NCI-H526 (cell line): Measurements from ENCODE around the gene MTFR2.
A peak's percentile ranks its signal among the peaks of the same experiment; 100 is the strongest.
"Not testable (repeated sequence)": the region's sequence is repeated elsewhere in the genome, so short reads cannot be mapped to it uniquely, and the experiment has no call there.

Experiments
- DNase-seq, 2 experiments: peaks; one replicate each; lab custom pipeline; 2025; lab: John Stamatoyannopoulos, UW

MTFR2 gene

GRCh38 chr6:136235233-136235564, 14.9 kb downstream of the MTFR2 start:
- peak; percentile 81 to 85 for DNase-seq

DNA sequence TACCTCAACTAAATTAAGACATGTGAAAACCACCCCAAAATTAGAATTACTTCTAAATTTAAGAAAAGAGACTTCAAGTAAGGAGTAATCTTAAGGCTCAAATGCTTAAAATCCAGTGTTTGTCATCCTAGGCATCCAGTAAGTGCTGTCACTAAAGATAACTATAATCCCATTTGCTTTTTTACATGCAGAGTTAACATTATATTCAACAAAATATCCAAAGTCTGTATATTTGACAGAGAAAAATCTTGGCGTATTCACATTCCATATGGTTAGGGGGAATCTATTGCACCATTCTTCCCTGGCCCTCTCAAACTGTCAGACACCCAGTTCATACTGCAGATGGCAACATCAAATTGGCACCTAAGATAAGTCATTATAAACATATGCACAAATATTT, 17.4 kb downstream of the MTFR2 start:
- DNase-seq, result no peak

- no peak for DNase-seq
These were observed 19.8 kb downstream of the MTFR2 start for GRCh38 chr6:136230219-136230853.

GRCh38 chr6:136228814-136229213, 21.3 kb downstream of the MTFR2 start:
- no peak for DNase-seq

GRCh38 chr6:136226674-136227377, 23.3 kb downstream of the MTFR2 start:
- no peak for DNase-seq

- DNase-seq, result peak; percentile 2 to 57
These were observed 24.0 kb downstream of the MTFR2 start for GRCh38 chr6:136226027-136226673.

DNA sequence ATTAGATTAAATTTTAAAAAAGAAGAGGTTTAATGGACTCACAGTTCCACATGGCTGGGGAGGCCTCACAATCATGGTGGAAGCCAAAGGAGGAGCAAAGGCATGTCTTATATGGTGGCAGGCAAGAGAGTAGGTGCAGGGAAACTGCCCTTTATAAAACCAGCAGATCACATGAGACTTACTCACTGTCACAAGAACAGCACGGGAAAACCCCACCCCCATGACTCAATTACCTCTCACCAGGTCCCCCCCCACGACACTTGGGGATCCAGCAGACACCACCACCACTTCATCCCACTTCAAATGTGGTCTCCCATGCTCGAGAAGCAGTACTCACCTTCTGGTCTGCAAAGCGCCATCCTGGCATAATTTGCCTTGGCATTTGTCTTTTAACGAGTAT, 24.6 kb downstream of the MTFR2 start:
- DNase-seq, result no peak

DNA sequence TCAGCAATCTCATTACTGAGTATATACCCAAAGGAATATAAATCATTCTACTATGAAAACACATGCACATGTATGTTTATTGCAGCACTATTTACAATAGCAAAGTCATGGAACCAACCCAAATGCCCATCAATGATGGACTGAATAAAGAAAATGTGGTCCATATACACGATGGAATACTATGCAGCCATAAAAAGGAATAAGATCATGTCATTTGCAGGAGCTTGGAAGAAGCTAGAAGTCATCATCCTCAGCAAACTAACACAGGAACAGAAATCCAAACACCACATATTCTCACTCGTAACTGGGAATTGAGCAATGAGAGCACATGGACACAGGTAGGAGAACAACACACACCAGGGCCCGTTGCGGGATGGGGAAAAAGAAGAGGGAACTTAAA, 25.1 kb downstream of the MTFR2 start:
- not testable (repeated sequence) for DNase-seq

- DNase-seq, result no peak
These were observed 33.4 kb downstream of the MTFR2 start for GRCh38 chr6:136216503-136217401.

DNA sequence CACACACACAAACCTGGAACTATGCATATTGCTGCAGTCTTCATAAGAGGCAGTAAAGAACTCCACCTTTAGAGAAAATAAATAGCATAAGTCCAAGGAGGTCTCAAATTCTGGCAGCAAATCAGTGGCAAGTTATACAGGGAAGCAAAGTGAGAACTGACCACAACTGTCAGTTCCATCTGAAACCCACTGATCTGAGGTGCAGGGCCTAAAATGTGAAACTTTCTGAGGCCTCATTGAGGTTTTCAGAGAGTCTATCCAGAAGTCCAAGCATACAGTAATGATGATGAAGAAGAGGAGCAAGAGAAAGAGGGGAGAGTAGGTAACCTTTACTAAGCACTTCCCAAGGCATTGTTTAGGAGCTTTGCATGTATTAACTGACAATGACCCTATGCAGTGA, 36.3 kb downstream of the MTFR2 start:
- no peak for DNase-seq

DNA sequence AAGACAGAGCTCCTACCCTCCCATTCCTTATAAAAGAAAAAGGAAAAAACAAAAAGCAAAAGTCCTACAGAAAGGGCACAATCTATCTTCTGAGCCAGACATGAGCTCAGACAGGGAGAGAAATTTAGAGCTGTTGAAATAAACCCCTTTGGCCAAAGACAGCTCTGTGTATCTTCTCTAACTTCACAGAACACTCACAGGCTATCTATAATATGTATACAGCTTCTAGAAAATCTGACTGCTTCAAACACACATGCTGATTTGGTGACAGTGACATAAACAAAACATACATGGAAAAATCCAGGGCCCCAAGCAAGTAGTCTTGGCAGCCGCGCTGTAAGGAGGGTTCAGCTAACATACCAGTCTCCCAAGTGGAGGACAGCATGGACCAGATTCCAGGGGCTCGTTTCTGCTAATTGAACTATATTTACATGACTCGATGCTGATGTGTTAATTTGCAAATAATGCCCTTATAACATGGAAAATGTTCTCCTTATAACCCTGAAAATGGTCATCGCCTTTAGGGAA, 37.0 kb downstream of the MTFR2 start:
- DNase-seq, result no peak

GRCh38 chr6:136212608-136213007, 37.5 kb downstream of the MTFR2 start:
- no peak for DNase-seq

DNA sequence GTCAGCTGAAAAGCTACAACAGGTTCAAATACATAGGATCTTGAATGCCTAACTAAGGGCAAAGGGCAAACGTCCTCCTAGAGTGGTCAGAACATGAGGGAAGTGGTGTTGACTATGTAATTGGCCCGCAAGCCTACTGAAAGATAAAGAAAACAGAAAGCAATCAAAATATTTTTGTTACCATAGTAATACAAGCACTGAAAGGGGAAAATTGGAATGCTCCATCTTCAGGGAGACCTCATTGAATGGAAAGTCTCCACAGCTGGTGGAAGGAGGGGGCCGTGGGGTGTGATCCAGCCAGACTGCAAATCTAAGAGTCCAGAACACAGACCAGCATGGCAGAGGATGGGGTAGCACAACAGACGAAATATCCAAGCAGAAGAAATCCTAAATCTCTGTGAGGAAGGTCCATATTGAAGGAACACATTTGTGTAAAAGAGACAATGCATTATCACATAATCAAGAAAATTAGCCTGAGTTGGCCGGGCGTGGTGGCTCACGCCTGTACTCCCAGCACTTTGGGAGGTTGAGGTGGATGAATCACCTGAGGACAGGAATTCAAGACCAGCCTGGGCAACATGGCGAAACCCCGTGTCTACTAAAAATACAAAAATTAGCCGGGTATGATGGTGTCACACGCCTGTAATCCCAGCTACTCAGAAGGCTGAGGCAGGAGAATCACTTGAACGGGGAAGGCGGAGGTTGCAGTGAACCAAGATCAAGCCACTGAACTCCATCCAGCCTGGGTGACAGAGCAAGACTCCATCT, 39.5 kb downstream of the MTFR2 start:
- DNase-seq, result no peak

DNA sequence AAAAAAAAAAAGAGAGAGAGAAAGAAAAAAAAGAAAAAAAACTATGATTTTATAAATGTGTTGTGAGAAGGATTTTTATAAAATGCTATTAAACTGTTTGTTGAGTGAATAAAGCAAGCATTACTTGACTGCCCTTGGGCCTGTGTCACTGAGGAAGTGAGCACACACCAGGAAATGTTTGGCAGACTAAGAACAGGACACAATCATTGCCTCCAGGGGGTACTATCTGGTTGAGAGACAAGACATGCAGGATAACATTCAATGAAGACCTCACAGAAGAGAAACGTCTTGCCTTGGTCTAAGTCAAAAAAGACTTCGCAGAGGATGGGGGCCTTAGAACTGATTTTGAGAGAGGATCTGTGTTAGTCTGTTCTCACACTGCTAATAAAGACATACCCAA, 40.6 kb downstream of the MTFR2 start:
- no peak for DNase-seq

DNA sequence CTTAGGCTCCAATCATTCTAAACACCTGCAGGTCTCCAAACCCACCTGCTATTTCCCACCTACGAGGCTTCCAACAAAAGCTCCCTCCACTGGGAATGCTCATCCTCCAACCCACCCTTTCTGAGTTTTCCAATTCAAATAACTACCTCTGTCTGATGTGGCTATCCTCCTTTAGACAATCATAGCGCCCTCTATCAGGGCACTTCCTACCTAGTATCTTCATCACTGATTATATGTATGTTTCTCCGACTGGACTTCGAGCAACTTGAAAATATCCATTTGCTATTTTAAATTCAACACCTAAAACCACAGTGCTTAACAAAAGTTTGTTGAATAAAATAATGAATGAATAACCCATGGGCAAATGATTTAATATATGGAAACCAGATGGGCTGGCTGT, 41.3 kb downstream of the MTFR2 start:
- peak in 1 of 2 experiments; percentile 2 for DNase-seq

GRCh38 chr6:136201732-136202131, 48.4 kb downstream of the MTFR2 start:
- DNase-seq, result no peak

DNA sequence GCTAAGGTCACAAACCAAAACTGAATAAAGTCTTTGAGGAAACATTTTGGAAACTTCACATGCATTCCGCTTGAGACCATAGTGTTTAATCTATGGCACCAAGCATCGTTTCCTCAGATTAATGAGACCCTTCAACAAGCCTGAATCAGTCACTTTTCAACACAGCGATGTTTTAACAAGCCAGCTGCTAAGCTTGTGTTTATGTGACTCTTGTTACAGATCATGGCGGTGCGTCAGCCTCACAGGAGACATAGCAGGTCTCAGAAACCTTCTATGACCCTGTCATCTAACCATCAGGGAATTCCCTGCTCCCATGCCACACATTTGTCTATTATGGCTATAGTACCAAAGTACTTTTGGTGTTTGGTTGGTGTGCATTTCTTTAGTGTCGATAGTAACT, 57.2 kb downstream of the MTFR2 start:
- no peak for DNase-seq

GRCh38 chr6:136191606-136192312, 58.4 kb downstream of the MTFR2 start:
- DNase-seq, result no peak

- no peak for DNase-seq
These were observed 61.0 kb downstream of the MTFR2 start for GRCh38 chr6:136189104-136189503.

DNA sequence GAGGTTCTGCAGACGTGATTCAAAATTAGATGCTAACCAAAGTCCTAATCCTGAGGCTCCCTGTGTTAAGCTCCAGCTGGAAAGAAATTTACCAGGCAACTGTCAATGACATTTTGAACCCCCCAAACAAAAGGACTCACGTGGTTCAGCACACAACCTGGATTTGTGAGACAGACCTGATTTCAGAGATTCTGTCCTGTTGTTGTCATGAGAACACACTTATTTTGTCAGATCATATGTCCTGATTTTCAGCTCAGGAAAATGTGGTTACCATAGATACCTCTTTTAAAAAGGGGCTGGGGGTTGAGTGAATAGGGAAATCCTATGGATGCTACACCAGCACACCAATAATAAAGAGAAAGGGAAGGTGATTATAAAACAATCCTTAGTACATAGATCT, 61.6 kb downstream of the MTFR2 start:
- no peak for DNase-seq

DNA sequence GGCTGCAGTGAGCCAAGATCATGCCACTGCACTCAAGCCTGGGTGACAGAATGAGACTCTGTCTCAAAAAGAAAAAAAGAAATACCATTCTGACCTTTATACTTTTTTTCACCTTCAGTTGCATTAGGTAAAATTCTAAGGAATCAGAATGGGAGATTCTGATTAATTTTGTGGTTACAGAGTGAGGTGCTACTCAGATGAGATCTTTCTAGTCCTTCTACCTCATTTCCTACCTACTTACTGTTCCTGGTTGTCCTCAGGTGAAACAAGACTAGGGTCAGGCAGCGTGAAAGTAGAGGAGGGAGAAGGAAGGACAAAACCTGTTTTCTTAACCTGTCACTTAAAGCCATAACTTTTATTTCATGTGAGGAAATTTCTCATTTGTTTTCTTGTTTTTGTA, 63.7 kb downstream of the MTFR2 start:
- no peak for DNase-seq
